ENCODE results near the gene ARL16.

ARL16 gene

DNA sequence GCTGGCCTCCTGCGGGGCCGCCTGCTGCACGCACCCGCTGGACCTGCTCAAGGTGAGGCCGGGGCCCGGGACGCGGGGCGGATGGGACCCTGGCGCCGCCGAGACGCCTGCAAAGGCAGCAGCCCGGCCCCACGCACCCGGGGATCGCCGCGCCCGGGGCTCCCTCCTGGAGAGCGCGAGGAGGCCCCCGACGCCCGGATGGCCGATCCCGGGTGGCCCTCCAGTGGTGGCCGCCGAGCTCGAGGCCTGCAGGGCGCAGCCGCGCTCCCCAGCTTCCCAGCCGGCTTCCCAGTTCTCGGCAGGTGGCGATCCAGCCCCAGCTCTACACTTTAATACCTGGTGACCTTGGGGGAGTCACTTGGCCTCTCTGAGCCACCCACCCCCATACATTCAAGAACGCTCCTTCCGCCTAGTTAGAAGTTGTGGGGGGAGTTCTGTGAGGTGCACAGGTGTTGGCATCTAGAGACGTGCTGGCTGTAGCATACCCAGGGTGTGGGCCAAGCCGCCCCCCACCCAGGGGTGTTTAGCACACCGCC, 28.9 kb upstream of the ARL16 start:
- no peak for DNase-seq

DNA sequence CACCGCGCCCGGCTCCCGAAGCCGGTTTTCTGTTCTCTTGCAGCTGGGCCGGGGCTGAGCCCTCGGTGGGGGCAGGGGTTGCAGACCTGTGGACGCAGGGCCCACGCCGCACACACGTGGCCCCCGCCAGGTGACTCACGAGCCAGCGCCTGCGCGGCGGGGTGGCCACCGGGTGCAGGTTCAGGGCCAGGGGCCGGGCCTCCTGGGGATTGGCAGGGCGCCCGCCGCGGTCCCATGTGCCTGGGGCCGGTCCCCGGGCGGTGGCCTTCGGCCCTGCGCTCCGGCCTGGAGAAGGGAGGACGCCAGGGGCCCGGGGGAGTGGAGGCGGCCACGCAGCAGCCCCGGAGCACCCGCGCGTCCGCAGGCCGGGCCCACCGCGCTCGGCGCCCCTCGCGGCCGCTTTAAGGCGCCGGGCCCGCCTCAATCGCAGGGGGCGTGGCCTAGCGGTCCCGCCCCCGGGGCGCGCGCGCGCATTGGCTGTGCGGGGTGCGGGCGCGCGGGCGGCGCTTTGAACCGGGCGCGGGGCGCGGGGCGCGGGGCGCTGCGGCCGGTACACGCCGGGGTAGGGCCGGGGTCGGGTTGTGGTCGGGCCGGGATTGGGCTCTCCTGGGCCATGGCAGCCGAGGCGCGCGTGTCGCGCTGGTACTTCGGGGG, 28.3 kb upstream of the ARL16 start, which contains the start of gene SLC25A10:
Gene SLC25A10 (plus strand): TSS at position 471 of the 654 bp plus-strand sequence. CDS start 143 bp downstream, at position 614.
- peak; percentile 80 for DNase-seq

DNA sequence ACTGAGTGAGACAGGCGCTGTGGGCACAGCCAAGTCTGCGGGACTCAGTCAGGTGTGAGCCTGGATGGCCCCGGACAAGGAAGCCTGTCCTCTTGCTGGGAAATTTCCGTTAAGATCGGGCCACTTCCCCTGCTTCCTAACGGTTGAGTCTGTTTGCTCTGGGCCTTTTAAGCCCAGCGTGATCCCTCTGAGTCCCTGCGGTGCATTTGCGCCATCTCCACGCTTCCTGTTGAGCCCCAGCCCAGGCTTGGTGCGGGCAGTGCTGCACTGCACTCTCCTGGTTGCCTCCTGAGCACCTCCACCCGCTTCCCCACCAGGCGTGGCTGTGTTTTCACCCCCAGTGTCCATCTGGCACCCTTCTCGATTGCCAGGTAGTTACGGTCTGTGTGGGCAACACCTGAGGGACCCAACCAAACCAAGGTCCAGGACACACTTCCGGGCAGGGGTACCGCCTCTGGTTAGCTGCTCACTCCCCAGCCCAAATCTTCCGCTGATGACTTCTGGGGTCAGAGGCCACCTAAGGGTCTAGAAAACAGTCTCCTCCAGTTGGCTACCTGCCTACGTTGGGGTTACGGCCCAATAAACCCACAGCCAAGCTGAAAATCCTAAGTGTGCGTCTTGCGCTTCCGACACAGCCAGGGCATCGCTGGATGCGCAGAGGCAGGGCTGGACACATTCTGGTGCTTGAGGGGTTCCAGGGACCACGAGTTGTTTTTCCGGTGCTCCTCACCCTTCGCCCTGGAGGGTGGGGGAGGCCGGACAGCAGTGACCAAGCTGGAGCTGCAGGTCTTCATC, 27.1 kb upstream of the ARL16 start:
- peak; percentile 46 for DNase-seq

DNA sequence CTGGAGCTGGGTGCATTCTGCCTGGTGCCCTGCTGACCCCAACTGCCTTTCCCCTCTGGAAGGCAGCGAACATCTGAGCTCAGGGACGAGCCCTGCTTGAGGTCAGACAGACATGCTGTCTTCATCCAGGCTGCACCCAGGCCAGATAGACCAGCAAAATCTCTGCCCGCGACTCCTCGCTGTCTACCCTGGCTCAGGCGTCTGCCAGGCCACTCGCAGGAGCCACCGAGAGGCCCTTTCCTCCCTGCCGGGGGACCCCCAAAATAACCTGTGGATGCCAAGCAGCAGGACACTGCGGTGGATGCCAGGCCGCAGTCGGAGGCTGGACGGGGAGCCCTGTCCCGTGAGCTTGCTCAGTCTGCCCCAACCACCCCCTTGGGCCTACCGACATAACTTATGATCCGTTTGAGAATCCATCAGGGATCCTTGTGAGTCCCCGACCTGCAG, 25.2 kb upstream of the ARL16 start:
- no peak for DNase-seq

DNA sequence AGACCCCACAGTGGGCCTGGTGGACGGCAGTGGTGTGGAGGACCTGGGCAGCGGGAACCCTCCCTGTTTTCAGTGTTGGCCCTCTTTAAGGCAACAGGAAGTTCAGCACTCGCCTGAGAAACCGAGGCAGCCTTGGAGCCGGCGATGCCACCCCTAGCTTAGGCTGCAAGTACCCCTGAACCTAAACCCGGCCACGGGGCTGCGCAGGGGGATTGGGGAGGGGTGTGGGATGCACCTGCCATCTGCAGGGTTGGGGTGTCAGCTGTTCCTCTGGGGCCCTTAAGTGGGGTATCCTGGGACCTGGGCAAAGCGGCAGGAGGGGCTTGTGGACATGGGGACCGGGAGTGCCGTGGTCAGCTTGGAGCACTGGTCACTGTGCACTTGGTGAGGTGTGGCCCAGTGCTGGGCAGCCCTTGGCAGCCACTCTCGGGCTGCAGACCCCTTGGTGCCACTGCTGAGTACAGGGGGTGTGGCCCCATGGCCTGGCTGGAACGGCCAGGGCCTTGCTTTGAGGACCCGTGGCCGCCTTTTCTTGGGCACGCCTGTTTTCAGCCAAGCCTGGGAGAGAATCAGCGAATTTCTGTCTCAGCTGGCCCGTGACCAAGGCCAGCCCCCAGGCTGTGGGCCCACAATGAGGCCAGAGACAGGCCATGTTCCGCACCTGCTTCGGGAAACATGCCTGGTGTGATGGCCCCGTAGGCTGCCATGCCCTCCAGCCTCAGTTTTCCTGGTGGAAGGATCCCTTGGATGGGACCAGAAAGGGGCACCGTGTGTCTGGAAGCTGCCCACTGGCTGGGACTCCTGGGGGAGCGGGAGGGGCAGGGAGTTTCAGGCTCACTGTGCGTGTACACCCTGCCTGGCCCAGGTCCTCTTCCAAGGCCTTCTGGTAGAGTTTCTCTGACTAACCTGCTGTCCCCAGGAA, 24.4 kb upstream of the ARL16 start:
- no peak for DNase-seq

DNA sequence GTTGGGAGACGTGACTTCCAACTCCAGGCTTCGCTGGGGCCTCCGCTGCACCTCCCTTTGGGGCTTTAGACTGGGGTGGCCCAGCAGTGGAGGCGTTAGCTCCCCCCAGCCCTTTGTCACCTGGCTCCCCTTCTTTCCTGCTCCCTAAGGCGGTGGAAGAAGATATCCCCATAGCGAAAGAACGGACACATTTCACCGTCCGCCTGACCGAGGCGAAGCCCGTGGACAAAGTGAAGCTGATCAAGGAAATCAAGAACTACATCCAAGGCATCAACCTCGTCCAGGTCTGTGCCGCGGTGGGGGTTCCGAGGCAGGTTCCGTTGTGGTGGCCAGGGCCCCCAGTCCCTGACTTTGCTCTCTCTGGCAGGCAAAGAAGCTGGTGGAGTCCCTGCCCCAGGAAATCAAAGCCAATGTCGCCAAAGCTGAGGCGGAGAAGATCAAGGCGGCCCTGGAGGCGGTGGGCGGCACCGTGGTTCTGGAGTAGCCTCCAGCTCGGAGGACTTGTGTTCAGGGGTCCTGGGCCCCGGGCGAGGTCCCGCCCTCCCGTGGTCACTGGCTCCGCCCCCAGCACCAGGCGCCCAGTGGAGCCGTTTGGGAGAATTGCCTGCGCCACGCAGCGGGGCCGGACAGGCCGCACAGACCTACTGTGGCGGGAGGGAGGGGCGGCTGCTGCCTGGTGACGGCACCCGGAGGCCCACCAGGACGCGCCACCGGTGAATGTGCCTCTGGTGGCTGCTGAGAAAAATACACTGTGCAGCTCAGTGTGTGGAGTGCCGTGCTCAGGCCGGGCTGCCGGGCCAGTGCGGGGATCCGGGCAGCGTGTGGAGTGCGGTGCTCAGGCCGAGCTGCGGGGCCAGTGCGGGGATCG, 23.4 kb upstream of the ARL16 start:
- no peak for DNase-seq

DNA sequence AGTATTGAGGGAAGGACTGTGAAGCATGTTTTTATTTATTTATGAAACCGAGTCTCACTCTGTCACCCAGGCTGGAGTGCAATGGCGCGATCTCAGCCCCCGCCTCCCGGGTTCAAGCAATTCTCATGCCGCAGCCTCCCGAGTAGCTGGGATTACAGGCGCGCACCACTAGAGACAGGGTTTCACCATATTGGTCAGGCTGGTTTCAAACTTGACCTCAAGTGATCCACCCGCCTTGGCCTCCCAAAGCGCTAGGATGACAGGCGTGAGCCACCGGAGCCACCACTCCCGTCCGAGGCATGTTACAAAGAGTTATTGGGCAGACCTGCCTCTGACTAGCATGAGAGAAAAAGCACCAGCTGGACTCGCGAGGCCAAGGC, 22.6 kb upstream of the ARL16 start:
- no peak for DNase-seq

DNA sequence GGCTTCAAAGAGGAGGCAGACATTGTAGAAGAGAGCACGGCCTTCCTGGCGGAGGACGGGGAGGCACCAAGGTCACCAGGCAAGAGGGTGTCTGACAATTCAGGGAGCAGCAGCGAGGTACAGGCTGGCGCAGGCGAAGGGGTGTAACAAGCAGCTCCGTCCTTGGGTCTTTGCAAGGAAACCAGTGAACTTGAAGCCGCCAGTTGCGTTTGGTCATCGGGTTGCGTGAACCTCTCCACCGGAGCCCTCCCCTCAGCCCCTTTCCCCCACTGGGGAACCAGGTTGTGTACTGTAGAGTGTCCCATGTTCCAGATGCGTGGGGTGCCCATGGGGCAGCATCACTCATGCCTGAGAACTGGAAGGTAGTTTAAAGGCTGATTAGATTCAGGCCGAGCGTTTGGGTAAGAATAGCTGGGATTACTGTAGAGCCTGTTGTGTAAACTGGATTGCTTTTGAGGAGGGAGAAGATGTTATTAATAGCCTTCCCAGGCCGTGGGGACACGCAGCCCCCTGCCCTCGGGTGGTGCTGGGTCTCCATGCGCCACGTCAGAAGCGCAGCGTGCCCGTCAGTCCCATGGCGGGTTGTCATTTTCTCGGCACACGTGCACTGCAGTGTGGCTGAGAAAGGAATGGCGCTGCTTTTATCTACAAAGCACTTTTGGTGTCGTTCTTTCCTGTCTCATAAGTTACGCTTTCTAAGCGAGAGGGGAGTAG, 22.1 kb upstream of the ARL16 start:
- no peak for DNase-seq

DNA sequence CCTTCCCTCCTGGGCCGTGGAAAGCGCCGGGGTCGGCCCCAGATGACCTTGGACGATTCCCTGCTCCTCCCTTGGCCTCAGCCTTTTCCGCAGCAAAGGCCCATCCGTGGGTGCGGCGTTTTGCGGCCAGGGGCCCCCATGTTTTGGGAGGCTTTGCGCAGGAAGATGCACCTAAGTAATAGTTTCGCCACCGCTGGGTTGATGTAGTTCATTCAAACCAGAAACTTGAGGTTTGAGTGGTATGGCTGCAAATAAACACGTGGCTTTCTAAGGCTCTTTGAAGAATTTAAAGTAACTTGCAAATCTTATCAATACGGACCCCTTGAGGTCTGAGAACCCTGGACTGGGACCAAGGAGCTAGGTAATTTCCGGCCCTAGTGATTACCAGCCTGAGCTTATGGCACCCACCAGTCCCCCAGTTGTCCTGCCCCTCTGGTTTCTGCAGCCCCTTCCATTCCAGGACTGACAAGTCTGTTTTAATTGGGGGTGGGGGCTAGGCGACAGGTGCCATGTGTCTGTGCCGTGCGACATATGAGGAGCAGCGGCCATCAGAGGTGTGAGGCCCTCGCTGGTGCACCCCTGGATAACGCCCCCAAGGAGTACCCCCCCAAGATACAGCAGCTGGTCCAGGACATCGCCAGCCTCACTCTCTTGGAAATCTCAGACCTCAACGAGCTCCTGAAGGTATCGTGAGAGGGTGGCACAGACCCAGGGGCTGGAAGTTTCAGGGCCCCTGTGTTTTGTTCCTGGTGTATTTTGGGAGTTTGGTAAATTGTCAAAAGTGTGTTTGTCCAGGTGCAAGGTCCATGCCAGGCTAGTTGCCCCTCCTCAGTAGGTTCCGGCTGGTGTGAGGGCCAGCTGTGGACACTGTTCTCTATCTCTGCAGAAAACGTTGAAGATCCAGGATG, 20.4 kb upstream of the ARL16 start:
- DNase-seq = no peak

DNA sequence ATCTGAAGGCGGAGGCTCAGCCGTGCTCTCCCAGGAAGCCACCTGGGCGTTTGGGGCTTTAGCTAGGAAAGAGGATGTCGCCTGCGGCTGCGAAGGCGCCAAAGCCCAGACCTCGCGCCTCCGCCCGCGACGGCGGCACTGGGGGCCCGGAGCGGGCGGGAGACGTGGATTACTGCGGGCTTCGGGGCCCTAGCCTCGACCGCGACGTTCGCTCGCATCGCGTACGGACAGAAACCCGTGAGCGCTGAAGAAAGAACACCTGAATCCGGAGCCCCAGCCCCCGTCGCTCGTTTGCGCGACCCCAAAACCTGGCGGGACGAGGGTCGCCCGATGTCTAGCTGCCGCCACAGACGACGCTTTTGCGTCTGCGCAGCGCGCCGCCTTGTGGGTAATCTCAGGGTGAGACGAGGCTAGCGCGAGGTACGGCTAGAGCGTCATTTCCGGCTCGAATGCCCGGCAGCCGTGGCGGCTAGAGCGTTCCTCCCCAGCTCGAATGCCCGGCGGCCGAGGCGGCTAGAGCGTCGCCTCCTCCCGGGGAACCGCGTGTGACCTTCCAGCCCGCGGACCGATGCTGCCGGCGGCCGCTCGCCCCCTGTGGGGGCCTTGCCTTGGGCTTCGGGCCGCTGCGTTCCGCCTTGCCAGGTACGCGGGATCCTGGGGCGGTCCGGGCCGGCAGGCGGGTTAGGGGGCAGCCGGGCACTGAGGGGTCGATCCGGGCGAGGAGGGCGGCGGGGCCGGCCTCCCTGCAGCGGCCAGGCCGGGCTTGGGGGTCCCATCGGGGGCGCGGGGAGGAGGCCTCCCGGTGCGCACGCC, 19.5 kb upstream of the ARL16 start, which contains the start of gene MRPL12:
Gene MRPL12 (plus strand): TSS at position 434 of the 813 bp plus-strand sequence. CDS start 135 bp downstream, at position 569.
- DNase-seq = peak; percentile 95

DNA sequence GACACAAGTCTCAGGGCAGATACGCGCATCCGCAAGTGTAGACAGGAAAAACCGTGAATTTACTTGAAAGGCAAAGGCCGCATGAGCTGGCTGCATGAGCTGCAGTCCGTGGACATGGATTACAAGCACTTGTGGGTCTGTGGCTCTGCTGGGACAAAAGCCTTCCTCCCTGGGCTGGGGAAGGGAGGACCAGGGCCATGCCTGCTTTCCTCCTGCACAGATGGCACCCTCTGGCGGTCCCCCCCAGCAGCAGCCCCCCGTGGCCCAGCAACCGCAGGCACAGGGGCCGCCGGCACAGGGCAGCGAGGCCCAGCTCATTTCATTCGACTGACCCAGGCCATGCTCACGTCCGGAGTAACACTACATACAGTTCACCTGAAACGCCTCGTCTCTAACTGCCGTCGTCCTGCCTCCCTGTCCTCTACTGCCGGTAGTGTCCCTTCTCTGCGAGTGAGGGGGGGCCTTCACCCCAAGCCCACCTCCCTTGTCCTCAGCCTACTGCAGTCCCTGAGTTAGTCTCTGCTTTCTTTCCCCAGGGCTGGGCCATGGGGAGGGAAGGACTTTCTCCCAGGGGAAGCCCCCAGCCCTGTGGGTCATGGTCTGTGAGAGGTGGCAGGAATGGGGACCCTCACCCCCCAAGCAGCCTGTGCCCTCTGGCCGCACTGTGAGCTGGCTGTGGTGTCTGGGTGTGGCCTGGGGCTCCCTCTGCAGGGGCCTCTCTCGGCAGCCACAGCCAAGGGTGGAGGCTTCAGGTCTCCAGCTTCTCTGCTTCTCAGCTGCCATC, 17.9 kb upstream of the ARL16 start:
- no peak for DNase-seq

DNA sequence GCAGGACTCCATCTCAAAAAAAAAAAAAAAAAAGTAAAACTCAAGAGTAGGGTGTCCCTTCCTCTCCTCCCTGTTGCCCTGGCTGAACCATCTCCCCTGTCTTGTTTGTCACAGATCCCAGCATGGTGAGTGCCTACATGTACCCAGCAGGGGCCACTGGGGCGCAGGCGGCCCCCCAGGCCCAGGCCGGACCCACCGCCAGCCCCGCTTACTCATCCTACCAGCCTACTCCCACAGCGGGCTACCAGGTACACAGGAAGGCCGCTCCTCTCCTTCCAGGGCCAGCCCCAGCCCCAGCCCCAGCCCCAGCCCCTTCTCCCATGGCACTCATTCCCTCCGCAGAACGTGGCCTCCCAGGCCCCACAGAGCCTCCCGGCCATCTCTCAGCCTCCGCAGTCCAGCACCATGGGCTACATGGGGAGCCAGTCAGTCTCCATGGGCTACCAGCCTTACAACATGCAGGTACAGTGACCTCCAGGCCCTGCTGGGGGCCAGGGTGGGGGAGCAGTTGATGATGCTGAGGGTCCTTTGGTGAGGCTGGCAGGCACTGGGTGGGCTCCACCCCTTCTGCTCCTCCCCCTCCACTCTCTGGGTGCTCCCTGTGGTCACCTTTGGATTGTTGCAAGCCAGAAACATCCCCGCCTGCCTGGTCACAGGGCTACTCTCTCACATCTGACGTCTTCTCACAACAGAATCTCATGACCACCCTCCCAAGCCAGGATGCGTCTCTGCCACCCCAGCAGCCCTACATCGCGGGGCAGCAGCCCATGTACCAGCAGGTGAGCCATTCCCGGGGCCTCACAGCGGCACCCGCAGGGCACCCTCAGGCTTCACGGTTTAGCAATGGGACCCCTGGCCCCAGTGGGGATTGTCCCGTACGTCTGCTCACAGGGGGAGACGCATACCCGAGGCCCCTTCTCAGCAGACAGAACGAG, 17.0 kb upstream of the ARL16 start:
- DNase-seq = no peak

DNA sequence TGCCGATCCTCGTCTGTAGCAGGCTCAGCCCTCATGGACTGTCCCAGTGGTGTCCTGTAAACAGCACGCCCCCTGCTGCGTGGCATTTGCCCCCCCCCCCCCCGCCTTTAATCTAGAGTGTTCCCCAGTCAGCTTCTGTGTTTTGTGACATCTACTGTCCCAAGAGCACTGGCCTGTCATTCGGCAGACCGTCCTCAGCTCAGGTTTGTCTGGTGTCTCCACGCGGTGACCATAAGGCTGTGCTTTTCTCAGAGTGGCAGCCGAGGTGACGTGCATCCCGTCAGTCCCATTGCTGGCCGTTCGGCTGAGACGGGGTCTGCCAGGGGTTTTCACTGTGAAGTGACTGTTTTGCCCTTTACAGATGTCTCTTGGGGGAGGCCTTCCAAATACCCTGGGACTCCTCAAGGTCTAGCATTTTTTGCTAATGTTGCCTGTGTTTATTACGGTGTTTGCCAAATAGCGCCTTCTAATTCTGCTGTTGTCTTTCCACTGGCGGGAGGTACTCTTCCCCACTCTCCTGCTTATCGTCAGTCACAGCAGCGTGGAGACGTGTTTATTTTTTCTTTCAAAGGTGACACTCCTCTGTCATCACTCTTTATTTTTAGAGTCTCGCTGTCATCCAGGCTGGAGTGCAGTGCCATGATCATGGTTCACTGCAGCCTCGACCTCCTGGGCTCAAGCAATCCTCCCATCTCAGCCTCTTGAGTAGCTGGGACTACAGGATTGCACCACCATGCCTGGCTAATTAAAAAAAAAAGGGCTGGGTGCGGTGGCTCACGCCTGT, 13.9 kb upstream of the ARL16 start:
- DNase-seq = no peak

DNA sequence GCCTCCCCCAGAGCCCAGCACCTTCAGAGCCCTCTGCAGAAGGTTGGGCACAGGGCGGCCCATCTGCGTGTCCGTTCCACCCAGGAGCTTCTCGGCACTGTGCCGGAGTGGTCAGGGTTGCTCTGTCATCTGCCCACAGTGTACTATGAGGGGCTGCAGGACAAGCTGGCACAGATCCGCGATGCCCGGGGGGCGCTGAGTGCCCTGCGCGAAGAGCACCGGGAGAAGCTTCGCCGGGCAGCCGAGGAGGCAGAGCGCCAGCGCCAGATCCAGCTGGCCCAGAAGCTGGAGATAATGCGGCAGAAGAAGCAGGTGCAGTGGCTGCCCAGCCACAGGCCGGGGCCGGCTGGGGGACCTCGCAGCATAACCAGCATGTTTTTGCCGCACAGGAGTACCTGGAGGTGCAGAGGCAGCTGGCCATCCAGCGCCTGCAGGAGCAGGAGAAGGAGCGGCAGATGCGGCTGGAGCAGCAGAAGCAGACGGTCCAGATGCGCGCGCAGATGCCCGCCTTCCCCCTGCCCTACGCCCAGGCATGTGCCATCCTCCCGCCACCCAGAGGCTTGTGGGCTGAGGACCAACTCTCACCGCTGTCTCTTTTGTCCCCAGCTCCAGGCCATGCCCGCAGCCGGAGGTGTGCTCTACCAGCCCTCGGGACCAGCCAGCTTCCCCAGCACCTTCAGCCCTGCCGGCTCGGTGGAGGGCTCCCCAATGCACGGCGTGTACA, 12.8 kb upstream of the ARL16 start:
- DNase-seq = no peak

DNA sequence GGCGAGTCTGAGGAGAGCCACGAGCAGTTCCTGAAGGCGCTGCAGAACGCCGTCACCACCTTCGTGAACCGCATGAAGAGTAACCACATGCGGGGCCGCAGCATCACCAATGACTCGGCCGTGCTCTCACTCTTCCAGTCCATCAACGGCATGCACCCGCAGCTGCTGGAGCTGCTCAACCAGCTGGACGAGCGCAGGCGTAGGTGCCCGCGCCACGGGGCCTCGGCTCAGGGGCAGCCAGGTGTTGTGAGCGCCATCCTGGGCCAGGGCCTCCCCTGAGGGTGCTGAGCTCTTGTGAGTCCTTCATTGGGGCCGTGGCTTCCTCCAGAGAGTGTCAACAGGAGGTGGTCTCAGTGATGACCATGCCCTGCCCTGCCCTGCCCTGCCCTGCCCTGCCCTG, 12.2 kb upstream of the ARL16 start:
- no peak for DNase-seq

DNA sequence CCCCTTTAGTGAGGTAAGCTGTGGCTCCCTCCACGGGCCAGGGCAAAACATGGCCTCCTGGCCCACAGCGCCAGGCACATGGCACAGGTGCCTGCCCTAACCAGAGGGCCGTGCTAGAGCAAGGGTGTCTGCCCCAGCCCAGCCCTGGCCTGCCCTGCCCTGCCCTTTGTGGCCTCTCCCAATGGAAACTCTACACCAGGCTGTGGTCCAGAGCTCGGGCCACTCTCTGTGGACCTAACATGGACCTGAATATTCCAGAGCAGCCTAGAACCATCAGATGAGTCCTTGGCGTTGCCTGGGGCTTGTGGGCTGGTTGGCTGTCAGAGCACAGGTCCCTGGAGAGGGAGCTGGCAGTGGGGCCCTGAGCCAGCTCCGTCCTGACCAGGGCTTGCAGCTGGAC, 11.6 kb upstream of the ARL16 start:
- no peak for DNase-seq

Data from retina (tissue), 1 donor.